NCI-H446 (cell line): ENCODE data around the gene ZNF382.

Experiments
- DNase-seq, 2 experiments: peaks; one replicate each; lab custom pipeline; 2025; lab: John Stamatoyannopoulos, UW

ZNF382 gene

DNA sequence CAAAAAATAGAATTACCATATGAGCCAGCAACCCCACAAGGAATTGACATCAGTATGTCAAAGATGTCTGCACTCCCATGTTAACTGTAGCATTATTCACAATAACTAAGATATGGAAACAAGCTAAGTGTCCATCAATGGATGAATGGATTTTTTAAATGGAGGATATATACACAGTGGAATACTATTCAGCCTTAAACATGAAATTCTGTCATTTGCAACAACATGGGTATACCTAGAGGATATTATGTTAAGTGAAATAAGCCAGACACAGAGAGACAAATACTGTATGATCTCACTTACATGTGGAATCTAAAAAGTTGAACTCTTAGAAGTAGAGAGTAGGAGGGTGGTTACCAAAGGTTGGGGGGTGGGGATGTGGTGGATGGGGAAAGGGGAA is 74.3 kb downstream of the ZNF382 start:
- DNase-seq, result no peak
